Sigmoid colon (tissue), 7 donors: ENCODE data around the gene SLIT1. TPM values are rescaled to one million over a fixed set of nuclear protein-coding genes. Genes with fewer than 3 reads are reported as not detected.
A peak's percentile ranks its signal among the peaks of the same experiment; 100 is the strongest.

Experiments used
- DNase-seq: peaks from one replicate; pipeline ENCODE4 v3.0.0-alpha.2; 2019
- H3K27ac ChIP-seq, 4 donors: fragments of 200-600 bp; sonication (generic); one replicate each; pipeline ENCODE4 v1.5.1; 2016 to 2019; ENCODE audit warnings: mild to moderate bottlenecking in 1 of 4
- H3K27me3 ChIP-seq, 3 donors: fragments of 200-600 bp; sonication (generic); one replicate each; pipeline ENCODE4 v1.5.1; 2019; ENCODE audit warnings: mild to moderate bottlenecking in 1 of 3
- H3K36me3 ChIP-seq, 4 donors: fragments of 200-600 bp; sonication (generic); one replicate each; pipeline ENCODE4 v1.5.1; 2016 to 2019
- H3K4me1 ChIP-seq, 4 donors: fragments of 200-600 bp; sonication (generic); one replicate each; pipeline ENCODE4 v1.5.1; 2017 to 2019
- H3K4me3 ChIP-seq, 4 donors: fragments of 200-600 bp; sonication (generic); one replicate each; pipeline ENCODE4 v1.5.1; 2017 to 2019; ENCODE audit warnings: mild to moderate bottlenecking in 2 of 4, moderate library complexity in 1 of 4
- H3K9me3 ChIP-seq, 4 donors: fragments of 200-600 bp in 3 of 4; sonication (generic) in 3 of 4; one replicate each; pipeline versions ENCODE4 v1.5.1 to v1.6.1; 2013 to 2019
- EP300 ChIP-seq, 4 donors: sonication (generic); formaldehyde crosslinking; IDR thresholded peaks; one replicate each; pipeline ENCODE4 v1.6.1; 2017; ENCODE audit warnings: antibody characterized with exemption in 4 of 4
- POLR2A ChIP-seq, 2 donors: fragments of 450-650 bp; IDR thresholded peaks; one replicate each; pipeline ENCODE4 v1.6.1; 2016; ENCODE audit warnings: antibody characterized with exemption in 2 of 2, mild to moderate bottlenecking in 2 of 2, moderate library complexity in 2 of 2
- POLR2AphosphoS5 ChIP-seq, 4 donors: sonication (generic); formaldehyde crosslinking; IDR thresholded peaks; one replicate each; pipeline ENCODE4 v1.6.1; 2017; ENCODE audit warnings: antibody characterized with exemption in 4 of 4
- WGBS, 2 donors: extraction: QIAGEN DNeasy Blood & Tissue Kit; methylation state at CpG; one replicate each; pipeline ENCODE4 v1.1.7; 2013; 5-methylcytosine and 5-hydroxymethylcytosine counted together
- intact Hi-C: fragments of 100-400 bp; cut with DNase I; formaldehyde crosslinking; loops from one replicate; pipeline ENCODE4 v1.15.1; 2023
- polyA plus RNA-seq, 3 donors: library from polyadenylated mRNA; stranded (reverse); fragments of 200-250 nt; gene quantifications; one replicate each; pipeline ENCODE4 v1.2.3, GENCODE V29; 2013
- total RNA-seq, 4 donors: library from RNA; depleted of rRNA; stranded (reverse); fragments of >200 nt; gene quantifications; one replicate each; pipeline ENCODE4 v1.1.0, GENCODE V29; 2016
- TF ChIP-seq, protein P1 (sequence below), 4 experiments: fragments of 450-650 bp in 3 of 4; fragments of 200-600 bp in 1 of 4; IDR thresholded peaks; one replicate each; pipeline ENCODE4 v1.5.1; 2016 to 2019; ENCODE audit warnings: antibody characterized with exemption in 4 of 4, mild to moderate bottlenecking in 3 of 4, moderate library complexity in 2 of 4
- donor health status: healthy with polysubstance abuse.
- donor health status: Bipolar disorder and iron deficiency.
- donor health status: healthy.

SLIT1 gene
- total and polyA plus RNA-seq, 7 donors: under 0.01 to 1.4 (median 0.58) TPM; not detected in 1

DNA sequence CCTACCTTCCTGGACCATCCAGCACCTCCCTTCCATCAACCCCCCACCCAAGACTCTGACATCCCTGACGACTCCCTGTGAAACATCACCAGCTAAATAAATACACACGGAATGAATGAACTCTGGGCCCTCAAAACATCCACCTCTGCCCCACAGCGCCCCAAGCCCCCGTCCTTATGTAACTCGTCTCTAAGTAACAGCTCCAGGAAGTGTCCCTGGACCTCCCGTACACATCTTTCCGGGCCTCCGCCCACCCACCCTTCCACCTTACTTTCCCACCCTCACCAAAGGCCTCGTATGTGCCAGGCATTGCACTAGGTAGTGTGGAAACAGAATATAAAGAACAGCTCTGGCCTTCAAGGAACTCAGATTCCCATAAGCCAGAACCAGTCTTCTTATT is 27.7 kb upstream of the SLIT1 start:
- DNase-seq: no peak
- H3K27me3 ChIP-seq: no peaks in the 10 kb centered on the region
- no peaks in the 10 kb centered on the region for H3K9me3 ChIP-seq
- H3K4me3 ChIP-seq: no peak overlapping the region
- H3K27ac ChIP-seq: no peak overlapping the region
- intact Hi-C loops: no loop called here
- H3K36me3 ChIP-seq: no peaks in the 10 kb centered on the region
- WGBS, 2 donors: 49 to 68% methylated on average over 9 of the region's 9 CpGs
- TF ChIP-seq EP300 (IDR thresholded peaks at IDR 0.05): no peak
- no peak for TF ChIP-seq POLR2A (IDR thresholded peaks at IDR 0.05)
- TF ChIP-seq POLR2AphosphoS5 (IDR thresholded peaks at IDR 0.05): no peak
- TF ChIP-seq, protein P1, sequence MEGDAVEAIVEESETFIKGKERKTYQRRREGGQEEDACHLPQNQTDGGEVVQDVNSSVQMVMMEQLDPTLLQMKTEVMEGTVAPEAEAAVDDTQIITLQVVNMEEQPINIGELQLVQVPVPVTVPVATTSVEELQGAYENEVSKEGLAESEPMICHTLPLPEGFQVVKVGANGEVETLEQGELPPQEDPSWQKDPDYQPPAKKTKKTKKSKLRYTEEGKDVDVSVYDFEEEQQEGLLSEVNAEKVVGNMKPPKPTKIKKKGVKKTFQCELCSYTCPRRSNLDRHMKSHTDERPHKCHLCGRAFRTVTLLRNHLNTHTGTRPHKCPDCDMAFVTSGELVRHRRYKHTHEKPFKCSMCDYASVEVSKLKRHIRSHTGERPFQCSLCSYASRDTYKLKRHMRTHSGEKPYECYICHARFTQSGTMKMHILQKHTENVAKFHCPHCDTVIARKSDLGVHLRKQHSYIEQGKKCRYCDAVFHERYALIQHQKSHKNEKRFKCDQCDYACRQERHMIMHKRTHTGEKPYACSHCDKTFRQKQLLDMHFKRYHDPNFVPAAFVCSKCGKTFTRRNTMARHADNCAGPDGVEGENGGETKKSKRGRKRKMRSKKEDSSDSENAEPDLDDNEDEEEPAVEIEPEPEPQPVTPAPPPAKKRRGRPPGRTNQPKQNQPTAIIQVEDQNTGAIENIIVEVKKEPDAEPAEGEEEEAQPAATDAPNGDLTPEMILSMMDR (IDR thresholded peaks at IDR 0.05): no peak
- H3K4me1 ChIP-seq: peaks cover 0 to 3% (median 0%) of the 10 kb centered on the region in 4 donors

DNA sequence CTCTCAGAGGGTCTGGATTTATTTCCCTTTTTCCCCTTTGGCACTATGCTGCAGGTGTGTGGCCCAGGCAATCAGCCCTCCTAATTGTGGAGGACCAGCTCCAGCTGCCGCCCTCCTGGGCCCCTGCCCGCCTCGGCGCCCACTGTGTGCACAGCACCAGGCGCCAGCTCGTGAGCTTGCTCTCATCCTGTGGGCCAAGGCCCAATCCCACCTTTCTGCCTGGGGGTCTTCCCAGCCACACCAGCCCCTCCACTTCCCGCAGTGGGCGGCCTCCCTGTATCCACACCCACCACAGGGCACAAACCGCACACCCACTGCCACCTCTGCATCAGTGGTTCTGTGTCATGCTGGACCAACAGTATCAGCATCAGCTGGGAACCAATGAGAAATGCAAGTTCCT is 25.5 kb upstream of the SLIT1 start:
- intact Hi-C loops: loop anchor here (2.0 kb wide), 1 partner anchor 138 kb away; no protein-coding TSS in a partner anchor

DNA sequence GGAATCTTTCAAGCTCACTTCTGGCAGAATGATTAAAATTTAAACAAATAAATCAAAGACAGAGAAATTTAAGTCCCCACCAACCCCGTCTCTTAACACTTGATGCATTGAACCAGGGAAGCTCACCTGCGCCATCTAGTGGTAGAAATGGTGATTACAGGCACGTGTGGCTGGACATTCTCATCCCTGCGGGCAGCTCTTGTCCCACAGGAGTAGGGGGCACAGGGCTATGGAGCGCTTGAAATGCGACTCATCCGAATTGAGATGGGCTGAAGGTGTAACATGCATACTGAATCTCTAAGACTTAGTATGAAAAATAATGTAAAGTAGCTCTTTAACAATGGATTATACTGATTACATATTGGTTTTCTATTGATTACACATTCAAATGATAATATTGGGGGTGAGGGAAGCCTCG is 24.8 kb upstream of the SLIT1 start:
- Histone ChIP-seq H3K27me3 (no peaks in the 10 kb centered on the region), H3K4me1 (peaks cover 0 to 3% (median 0%) of the 10 kb centered on the region in 4 donors), H3K27ac (no peak overlapping the region), H3K36me3 (no peaks in the 10 kb centered on the region), H3K9me3 (no peaks in the 10 kb centered on the region), H3K4me3 (no peak overlapping the region)
- intact Hi-C loops: loop anchor here (2.0 kb wide), 1 partner anchor 138 kb away; no protein-coding TSS in a partner anchor
- peak; percentile 78 for DNase-seq
- TF ChIP-seq EP300 (IDR thresholded peaks at IDR 0.05): no peak
- TF ChIP-seq, protein P1 (IDR thresholded peaks at IDR 0.05): peak; percentile 75 to 99 (median 89)
- 3 to 15% methylated on average over 8 of the region's 8 CpGs for WGBS, 2 donors

More for the DNA sequence above, 25.5 kb upstream of the SLIT1 start:
- peaks cover 0 to 3% (median 0%) of the 10 kb centered on the region in 4 donors for H3K4me1 ChIP-seq
- DNase-seq: no peak
- TF ChIP-seq POLR2AphosphoS5 (IDR thresholded peaks at IDR 0.05) (no peak), EP300 (IDR thresholded peaks at IDR 0.05) (no peak), POLR2A (IDR thresholded peaks at IDR 0.05) (no peak)
- TF ChIP-seq, protein P1 (IDR thresholded peaks at IDR 0.05): no peak
- no peak overlapping the region for H3K4me3 ChIP-seq
- 89 to 95% methylated on average over 9 of the region's 9 CpGs for WGBS, 2 donors
- H3K9me3 ChIP-seq: no peaks in the 10 kb centered on the region
- no peak overlapping the region for H3K27ac ChIP-seq
- no peaks in the 10 kb centered on the region for H3K36me3 ChIP-seq
- H3K27me3 ChIP-seq: no peaks in the 10 kb centered on the region

DNA sequence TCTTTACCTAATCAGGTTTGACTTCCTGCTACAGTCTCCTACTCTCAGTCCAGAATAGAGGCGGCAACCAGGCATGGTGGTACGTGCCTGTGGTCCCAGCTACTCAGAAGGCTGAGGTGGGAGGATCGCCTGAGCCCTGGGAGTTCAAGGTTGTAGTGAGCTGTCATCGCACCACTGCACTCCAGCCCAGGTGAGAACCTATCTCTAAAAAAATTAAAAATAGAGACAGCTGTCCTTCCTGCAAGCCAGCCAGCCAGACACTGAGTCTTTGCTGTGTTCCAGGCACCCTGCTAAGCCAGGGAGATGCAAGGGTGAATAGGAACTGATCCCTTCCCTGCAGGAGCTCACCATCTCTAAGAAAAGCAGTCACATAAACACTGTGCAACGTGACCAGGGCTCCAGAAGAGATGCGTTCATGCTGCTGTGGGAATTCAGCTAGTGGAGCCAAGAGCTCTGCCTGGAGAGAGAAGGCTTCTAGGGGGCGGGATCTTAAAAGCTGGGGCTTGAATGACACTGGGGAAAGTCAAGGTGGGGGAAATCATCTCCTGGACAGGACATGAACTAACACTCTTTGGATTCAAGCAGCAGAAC is 22.1 kb upstream of the SLIT1 start:
- intact Hi-C loops: no loop called here
- Histone ChIP-seq H3K9me3 (no peaks in the 10 kb centered on the region), H3K27me3 (no peaks in the 10 kb centered on the region), H3K36me3 (no peaks in the 10 kb centered on the region), H3K4me3 (no peak overlapping the region), H3K27ac (no peak overlapping the region), H3K4me1 (peaks cover 0 to 3% (median 0%) of the 10 kb centered on the region in 4 donors)
- TF ChIP-seq POLR2AphosphoS5 (IDR thresholded peaks at IDR 0.05) (no peak), POLR2A (IDR thresholded peaks at IDR 0.05) (no peak), EP300 (IDR thresholded peaks at IDR 0.05) (no peak)
- TF ChIP-seq, protein P1 (IDR thresholded peaks at IDR 0.05): no peak
- no peak for DNase-seq
- 39 to 58% methylated on average over 7 of the region's 7 CpGs for WGBS, 2 donors

DNA sequence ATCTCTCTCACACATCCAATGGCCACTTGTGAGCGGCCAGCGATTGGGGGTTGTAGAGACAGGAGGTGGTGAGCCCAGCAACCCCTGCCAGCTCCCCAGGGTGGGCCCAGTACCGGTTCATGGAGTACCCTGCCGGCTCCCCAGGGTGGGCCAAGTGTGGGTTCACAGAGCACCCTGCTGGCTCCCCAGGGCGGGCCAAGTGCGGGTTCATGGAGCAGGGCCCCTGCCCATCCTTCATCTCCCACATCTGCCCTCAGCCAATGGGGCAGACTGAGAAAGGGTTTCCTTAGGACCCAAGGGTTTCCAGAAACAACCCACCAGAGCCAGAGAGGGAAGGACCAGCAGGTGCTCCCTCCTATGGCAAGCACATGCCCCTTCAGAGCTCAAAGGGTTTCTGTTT is 21.4 kb upstream of the SLIT1 start:
- WGBS, 2 donors: 88 to 94% methylated on average over 6 of the region's 6 CpGs
- Histone ChIP-seq H3K27ac (no peak overlapping the region), H3K4me3 (no peak overlapping the region), H3K27me3 (no peaks in the 10 kb centered on the region), H3K36me3 (no peaks in the 10 kb centered on the region), H3K4me1 (peaks cover 0 to 3% (median 0%) of the 10 kb centered on the region in 4 donors), H3K9me3 (no peaks in the 10 kb centered on the region)
- intact Hi-C loops: no loop called here
- TF ChIP-seq POLR2AphosphoS5 (IDR thresholded peaks at IDR 0.05): no peak
- TF ChIP-seq EP300 (IDR thresholded peaks at IDR 0.05): no peak
- no peak for TF ChIP-seq POLR2A (IDR thresholded peaks at IDR 0.05)
- TF ChIP-seq, protein P1 (IDR thresholded peaks at IDR 0.05): no peak
- DNase-seq: no peak
